Astrocyte of the cerebellum (primary cell): Measurements from ENCODE around the gene NSG1.

Experiments
- DNase-seq: peaks from one replicate; pipeline ENCODE4 v3.0.0-alpha.2; 2011; ENCODE audit warnings: low read depth
- H3K4me3 ChIP-seq: 2 replicates; pipeline ENCODE4 v1.5.1; 2011; ENCODE audit warnings: mild to moderate bottlenecking, low read depth, low read length, moderate library complexity
- in situ Hi-C: cut with HindIII; loops from 2 replicates; pipeline ENCODE4 v1.10.0; 2017; ENCODE audit warnings: low sequenced_read_pairs
- TF ChIP-seq, protein P1 (sequence below): IDR thresholded peaks from 2 replicates; pipeline ENCODE4 v1.5.1; 2012; ENCODE audit warnings: low read length, low read depth, moderate library complexity, mild to moderate bottlenecking; ENCODE audit errors: missing control alignments

NSG1 gene

DNA sequence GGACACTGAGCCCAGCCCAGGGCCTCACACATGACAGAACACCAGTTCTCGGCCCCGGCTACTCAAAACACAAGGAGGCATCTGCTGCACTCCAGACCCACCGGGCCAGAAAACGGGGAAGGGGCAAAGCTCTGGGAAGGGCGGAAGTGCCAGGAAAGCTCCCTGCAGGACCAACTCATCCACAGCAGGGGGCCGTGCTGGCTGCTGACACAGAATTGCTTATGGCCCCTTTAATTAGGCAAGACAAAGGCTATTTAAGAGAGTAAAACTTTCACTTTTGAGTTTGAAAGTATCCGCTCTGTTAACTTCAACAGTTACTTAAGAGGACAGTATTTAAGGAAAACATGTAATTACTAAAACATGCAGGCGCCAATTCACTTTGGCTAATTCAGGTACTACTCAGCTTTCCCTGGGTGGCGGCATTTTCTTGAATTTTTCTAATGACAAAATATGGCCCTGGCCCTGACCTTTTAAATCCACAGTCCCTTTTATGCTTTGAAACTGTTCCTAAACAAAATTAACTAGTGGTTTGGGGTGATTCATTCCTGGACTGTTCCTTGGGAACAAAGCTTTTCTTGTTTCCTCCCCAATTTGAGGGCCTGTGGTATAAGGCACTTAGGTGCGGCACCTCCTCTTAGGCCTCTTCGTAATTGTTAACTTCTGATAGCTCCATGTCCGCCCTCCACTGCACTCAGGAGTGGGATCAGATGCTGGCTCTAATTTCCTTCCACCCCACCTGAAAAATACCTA, 40.4 kb downstream of the NSG1 start:
- in situ Hi-C loops = no loop called here
- H3K4me3 ChIP-seq = no peak overlapping the region
- peak; percentile 19 for DNase-seq
- TF ChIP-seq, protein P1, sequence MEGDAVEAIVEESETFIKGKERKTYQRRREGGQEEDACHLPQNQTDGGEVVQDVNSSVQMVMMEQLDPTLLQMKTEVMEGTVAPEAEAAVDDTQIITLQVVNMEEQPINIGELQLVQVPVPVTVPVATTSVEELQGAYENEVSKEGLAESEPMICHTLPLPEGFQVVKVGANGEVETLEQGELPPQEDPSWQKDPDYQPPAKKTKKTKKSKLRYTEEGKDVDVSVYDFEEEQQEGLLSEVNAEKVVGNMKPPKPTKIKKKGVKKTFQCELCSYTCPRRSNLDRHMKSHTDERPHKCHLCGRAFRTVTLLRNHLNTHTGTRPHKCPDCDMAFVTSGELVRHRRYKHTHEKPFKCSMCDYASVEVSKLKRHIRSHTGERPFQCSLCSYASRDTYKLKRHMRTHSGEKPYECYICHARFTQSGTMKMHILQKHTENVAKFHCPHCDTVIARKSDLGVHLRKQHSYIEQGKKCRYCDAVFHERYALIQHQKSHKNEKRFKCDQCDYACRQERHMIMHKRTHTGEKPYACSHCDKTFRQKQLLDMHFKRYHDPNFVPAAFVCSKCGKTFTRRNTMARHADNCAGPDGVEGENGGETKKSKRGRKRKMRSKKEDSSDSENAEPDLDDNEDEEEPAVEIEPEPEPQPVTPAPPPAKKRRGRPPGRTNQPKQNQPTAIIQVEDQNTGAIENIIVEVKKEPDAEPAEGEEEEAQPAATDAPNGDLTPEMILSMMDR = no peak

DNA sequence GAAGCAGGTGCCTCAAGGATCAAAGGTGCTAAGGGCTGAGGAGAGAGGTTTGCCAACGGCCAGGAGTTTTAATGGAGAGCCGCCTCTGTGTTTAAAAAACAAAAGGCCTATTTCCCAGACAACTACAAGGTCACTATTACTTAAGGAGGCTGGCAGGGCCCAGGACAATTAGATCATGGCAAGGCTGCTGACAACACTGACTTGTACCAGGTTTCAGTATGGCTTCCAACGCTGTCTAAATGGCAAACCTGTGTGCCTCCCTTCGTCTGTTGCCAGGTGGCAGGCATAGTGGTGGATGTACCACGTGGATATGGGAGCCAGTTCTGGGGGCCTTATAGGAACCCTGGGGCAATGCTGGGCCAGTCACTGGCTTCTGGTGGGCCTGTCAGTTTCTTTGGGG, 41.0 kb downstream of the NSG1 start:
- H3K4me3 ChIP-seq = no peak overlapping the region
- in situ Hi-C loops = no loop called here
- TF ChIP-seq, protein P1 = no peak
- no peak for DNase-seq

DNA sequence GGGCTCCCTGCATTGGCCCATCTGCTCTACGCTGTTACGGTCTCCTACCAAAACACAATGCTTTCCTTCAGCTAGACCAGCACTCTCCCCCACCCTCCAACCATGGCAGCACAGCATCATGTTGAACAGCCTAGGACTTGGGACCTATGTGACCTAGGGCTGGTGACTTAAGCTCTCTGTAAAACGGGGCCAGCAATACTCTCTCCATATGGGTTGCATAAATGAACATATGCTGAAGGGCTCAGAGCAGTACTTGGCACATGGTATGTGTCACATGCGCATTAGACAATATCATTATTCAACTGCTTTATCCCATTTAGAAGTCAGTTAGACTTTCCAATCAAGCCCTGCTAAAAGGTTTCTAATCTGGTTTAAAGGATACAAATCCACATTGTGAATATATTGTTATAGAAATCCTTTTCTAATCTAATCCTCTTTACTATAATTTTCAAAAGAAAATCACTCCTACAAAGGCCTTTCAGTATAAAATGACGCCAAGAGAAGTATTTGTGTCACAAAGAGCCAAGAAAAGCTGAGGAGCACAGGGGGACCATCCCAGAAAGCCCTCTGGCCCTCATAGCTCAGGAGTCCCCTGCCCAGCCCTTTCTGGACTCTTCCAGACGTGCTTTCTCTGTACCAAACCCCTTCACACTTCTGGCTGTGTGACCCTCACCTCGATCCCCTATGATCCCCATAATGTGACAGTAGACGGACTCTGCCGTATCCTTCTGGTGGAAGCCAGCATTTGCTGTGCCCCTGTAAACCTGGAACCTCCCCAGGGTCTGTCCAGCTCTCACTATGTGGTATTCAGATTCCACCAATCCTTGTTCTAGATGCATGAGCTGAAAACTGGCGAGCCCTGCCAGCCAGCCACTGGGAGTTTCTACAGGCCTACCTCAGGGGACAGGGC, 42.3 kb downstream of the NSG1 start:
- TF ChIP-seq, protein P1 = no peak
- in situ Hi-C loops = no loop called here
- H3K4me3 ChIP-seq = no peak overlapping the region

DNA sequence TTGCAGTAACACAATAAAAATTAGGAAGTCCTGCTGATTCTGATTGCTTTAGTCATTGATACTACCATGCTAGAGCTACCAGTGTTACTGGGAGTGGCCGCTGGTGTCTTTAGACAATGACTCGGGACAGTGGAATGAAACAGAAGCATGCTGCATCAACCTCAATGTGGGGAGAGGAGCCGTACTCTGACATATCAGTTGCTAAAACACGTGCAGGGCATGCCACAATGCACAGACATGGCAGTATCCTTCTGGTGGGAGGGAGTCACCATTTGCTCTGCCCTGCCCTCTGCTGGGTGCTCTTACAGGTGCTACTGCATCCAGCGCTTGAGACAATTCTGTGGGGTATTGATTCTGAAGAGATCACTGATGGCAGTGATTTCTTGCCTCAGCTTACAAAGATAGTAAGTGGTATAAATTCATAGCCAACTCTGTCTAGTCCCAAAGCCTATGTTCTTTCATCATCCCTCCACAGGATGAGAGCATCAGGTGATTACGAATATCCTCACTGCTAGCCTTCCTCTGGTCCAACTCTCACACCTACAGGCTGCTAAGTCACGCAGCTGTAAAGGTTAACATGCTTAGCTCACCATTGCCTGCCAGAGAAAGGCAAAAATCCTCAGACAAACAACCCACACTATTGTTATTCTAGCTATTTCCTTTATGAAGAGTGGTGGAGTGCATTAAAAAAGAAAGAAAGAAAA, 43.7 kb downstream of the NSG1 start:
- TF ChIP-seq, protein P1 = peak; percentile 80
- no peak overlapping the region for H3K4me3 ChIP-seq
- in situ Hi-C loops = no loop called here
- DNase-seq = peak; percentile 8

More for the DNA sequence above, 42.3 kb downstream of the NSG1 start:
- DNase-seq = no peak

DNA sequence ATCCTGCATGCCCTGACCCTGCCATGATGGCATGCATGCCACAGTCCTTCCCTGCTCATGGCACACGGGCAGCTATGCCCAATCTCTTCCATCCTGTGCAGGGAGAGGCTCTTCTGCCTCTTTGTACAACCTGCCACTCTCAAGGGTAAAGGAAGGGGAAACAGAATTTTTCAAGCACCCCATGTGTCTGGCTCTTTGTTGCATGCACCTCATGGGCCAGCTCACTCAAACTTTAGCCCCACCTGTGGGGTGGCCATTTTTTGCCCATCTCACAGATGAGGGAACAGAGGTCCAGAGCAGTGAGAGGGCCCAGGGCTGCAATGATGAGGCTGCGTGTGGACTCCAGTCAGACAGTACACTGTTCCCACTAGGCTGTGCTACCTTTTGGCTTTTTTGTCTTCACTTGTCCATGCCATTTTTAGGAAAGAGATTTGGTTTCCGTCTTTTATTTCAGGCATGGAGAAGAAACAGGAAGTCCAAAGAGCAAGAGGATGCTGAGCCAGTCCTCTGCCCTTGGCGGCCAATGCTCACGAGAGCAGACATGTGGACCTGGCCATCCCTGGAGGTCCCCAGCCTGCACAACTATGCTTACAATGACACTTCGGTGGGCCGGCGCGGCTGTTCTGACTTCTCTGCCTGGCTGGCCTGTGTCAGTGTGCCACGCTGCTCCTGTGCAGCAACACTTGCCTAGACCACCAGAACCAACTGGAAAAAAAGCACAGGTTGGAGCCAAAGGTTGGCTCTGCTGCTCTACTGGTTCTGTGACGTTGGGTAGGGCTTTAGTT, 45.6 kb downstream of the NSG1 start:
- H3K4me3 ChIP-seq = no peak overlapping the region
- in situ Hi-C loops = no loop called here
- DNase-seq = no peak
- TF ChIP-seq, protein P1 = no peak
